PC-3 (cell line): ENCODE data around the gene AKAP13. TPM values are rescaled to one million over a fixed set of nuclear protein-coding genes. Genes with fewer than 3 reads are reported as not detected.

Experiments
- ATAC-seq: fragments of 200-7000 bp; cut with Tn5 transposase; 2 replicates; pipeline ENCODE4 v1.9.1; 2020; ENCODE audit warnings: mild to moderate bottlenecking, moderate library complexity
- BruUV-seq: library from RNA; stranded (reverse); fragments of 400-500 nt; replicated peaks from 2 replicates; lab custom pipeline; 2021; lab: Mats Ljungman, UMichigan
- CTCF ChIA-PET: fragments of 300-600 bp; sonication (Branson Sonifier 250); formaldehyde crosslinking; loops from one replicate; lab custom pipeline; 2022; ENCODE audit warnings: antibody characterized with exemption; lab: Charles Lee
- POLR2A ChIA-PET: fragments of 300-600 bp; sonication (Branson Sonifier 250); formaldehyde crosslinking; loops from one replicate; lab custom pipeline; 2022; ENCODE audit warnings: antibody characterized with exemption; ENCODE audit not compliant: unreplicated experiment; lab: Charles Lee
- DNase-seq: peaks from one replicate; pipeline ENCODE4 v3.0.0-alpha.2; 2015
- H2AFZ ChIP-seq: fragments of 300-600 bp; sonication (generic); 2 replicates; pipeline ENCODE4 v1.6.0; 2016; ENCODE audit warnings: antibody characterized with exemption, low read length
- H3F3A ChIP-seq: fragments of 300-600 bp; sonication (generic); one replicate; pipeline ENCODE4 v1.6.0; 2017; ENCODE audit warnings: antibody characterized with exemption, low read length, control low read depth, mild to moderate bottlenecking; ENCODE audit not compliant: unreplicated experiment
- H3K27ac ChIP-seq: fragments of 300-600 bp; sonication (generic); 2 replicates; pipeline ENCODE4 v1.5.1; 2016; ENCODE audit warnings: mild to moderate bottlenecking, low read length
- H3K27me3 ChIP-seq: fragments of 300-600 bp; sonication (generic); 2 replicates; pipeline ENCODE4 v1.6.1; 2016; ENCODE audit warnings: low read length, mixed read lengths
- H3K36me3 ChIP-seq: fragments of 300-600 bp; sonication (generic); 2 replicates; pipeline ENCODE4 v1.6.1; 2016; ENCODE audit warnings: low read depth, mixed run types, low read length, mixed read lengths
- H3K4me1 ChIP-seq: fragments of 300-600 bp; sonication (generic); 2 replicates; pipeline ENCODE4 v1.5.1; 2016; ENCODE audit warnings: low read length; ENCODE audit not compliant: insufficient read depth
- H3K4me2 ChIP-seq: fragments of 300-600 bp; sonication (generic); 2 replicates; pipeline ENCODE4 v1.6.0; 2016; ENCODE audit warnings: low read length
- H3K4me3 ChIP-seq: fragments of 300-600 bp; sonication (generic); 2 replicates; pipeline ENCODE4 v1.5.1; 2016; ENCODE audit warnings: mild to moderate bottlenecking, low read length, mixed read lengths
- H3K79me2 ChIP-seq: fragments of 300-600 bp; sonication (generic); 2 replicates; pipeline ENCODE4 v1.6.1; 2017; ENCODE audit warnings: low read length, mixed read lengths
- H3K9ac ChIP-seq: fragments of 300-600 bp; sonication (generic); 2 replicates; pipeline ENCODE4 v1.6.0; 2016; ENCODE audit warnings: mild to moderate bottlenecking, low read length
- H3K9me2 ChIP-seq: fragments of 300-600 bp; sonication (generic); replicated peaks from 2 replicates; pipeline ENCODE4 v1.6.1; 2016; ENCODE audit warnings: mixed run types, low read length, mixed read lengths
- H3K9me3 ChIP-seq: fragments of 300-600 bp; sonication (generic); 2 replicates; pipeline ENCODE4 v1.6.1; 2016; ENCODE audit warnings: low read length, mixed read lengths
- H4K20me1 ChIP-seq: fragments of 300-600 bp; sonication (generic); 2 replicates; pipeline ENCODE4 v1.6.1; 2016; ENCODE audit warnings: low read length, mixed read lengths
- CTCF ChIP-seq: fragments of 300-600 bp; sonication (generic); conservative IDR thresholded peaks from 2 replicates; pipeline ENCODE4 v1.5.1; 2017; ENCODE audit warnings: antibody characterized with exemption, low read depth, mild to moderate bottlenecking, low read length
- EZH2 ChIP-seq: fragments of 300-600 bp; sonication (generic); IDR thresholded peaks from one replicate; pipeline ENCODE4 v1.6.1; 2017; ENCODE audit warnings: antibody characterized with exemption, mild to moderate bottlenecking, low read length; ENCODE audit not compliant: unreplicated experiment
- EZH2phosphoT487 ChIP-seq: fragments of 300-600 bp; sonication (generic); IDR thresholded peaks from 2 replicates; pipeline ENCODE4 v1.6.1; 2018; ENCODE audit warnings: mild to moderate bottlenecking, antibody characterized with exemption, low read length, borderline replicate concordance
- intact Hi-C: fragments of 100-400 bp; cut with micrococcal nuclease; formaldehyde crosslinking; loops from 2 replicates; pipeline ENCODE4 v1.9.0; 2023
- total RNA-seq: library from RNA; depleted of rRNA; stranded (reverse); fragments of >200 nt; gene quantifications from 2 replicates; pipeline ENCODE4 v1.2.3, GENCODE V29; 2014

Gene AKAP13
- total RNA-seq, 1 experiment from 2014 or later = 36.8 TPM

DNA sequence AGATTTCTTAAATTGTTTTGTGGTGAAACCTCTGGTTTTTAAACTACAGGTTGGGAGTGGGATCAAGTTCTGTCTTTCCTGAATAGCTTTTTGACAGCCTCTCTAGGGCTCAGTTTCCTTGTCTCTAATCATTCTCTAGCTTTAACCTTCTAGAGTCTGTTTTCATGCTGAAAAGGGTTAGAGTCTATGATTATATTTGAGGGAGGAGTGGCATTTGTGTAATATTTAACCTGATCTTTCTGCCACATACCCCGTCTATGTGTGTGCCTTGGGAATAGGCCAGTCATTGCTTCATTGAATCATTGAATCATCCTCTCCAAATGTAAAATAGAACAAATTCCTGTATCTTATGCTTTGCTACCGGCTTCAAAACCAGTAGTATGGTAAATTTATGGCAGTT, 209.4 kb downstream of the AKAP13 start:
- intact Hi-C loops = loop anchor here (2.0 to 10.0 kb wide), 4 partner anchors 48 to 175 kb away; no protein-coding TSS in a partner anchor
- H3K36me3 ChIP-seq = 0 out of 2 replicates have a peak, but pooled peaks cover 4% of the 10 kb centered on the region
- H3K9me3 ChIP-seq = no peaks in the 10 kb centered on the region
- no peaks in the 10 kb centered on the region for H3K27me3 ChIP-seq
- peaks cover 8% of the 10 kb centered on the region for H3F3A ChIP-seq
- peak overlapping the region; percentile 96 for H3K27ac ChIP-seq
- no peaks in the 10 kb centered on the region for H4K20me1 ChIP-seq
- POLR2A ChIA-PET = no interaction called here
- peak overlapping the region; percentile 78 for H3K9ac ChIP-seq
- H3K9me2 ChIP-seq = no peaks in the 10 kb centered on the region
- DNase-seq (peak; percentile 80), ATAC-seq (peak; percentile 20)
- CTCF ChIA-PET = no interaction called here
- peak overlapping the region; percentile 63 for H3K4me2 ChIP-seq
- BruUV-seq = no TSS peak
- TF ChIP-seq EZH2 (no peak), EZH2phosphoT487 (no peak), CTCF (no peak)
- peaks cover 71% of the 10 kb centered on the region for H3K4me1 ChIP-seq
- H3K4me3 ChIP-seq = peak overlapping the region; percentile 41
- no peak overlapping the region for H2AFZ ChIP-seq
- peaks cover 82% of the 10 kb centered on the region for H3K79me2 ChIP-seq

DNA sequence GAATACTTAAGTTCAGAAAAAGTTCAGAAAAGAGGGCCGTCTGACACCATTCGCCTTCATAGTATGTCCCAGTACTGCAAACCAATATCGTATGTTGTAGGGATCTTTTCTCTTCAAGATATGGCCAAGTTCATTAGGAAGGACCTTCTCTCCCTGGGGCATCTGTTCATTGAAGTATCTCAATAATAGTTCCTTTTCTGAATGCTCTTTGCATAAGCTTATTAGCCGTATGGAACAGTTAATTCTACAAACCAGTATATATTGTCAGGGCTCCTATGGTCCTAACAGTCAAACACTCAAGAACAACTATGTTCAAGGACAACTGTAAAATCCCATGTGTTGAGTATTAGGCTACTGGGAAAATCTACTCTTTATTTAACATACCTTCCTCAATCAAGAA, 211.2 kb downstream of the AKAP13 start:
- H3K27me3 ChIP-seq = no peaks in the 10 kb centered on the region
- peaks cover 8% of the 10 kb centered on the region for H3F3A ChIP-seq
- ChIA-PET CTCF (no interaction called here), POLR2A (interaction anchor here (0.5 kb wide), 1 partner anchor 9 kb away, joined by 4 read pairs; no protein-coding TSS in a partner anchor)
- ATAC-seq (no peak), DNase-seq (no peak)
- H3K4me1 ChIP-seq = peaks cover 74% of the 10 kb centered on the region
- no peak overlapping the region for H3K4me3 ChIP-seq
- no TSS peak for BruUV-seq
- H3K36me3 ChIP-seq = 0 out of 2 replicates have a peak, but pooled peaks cover 4% of the 10 kb centered on the region
- intact Hi-C loops = loop anchor here (5.0 kb wide), 1 partner anchor 49 kb away; no protein-coding TSS in a partner anchor
- peaks cover 76% of the 10 kb centered on the region for H3K79me2 ChIP-seq
- peak overlapping the region; percentile 96 for H3K27ac ChIP-seq
- H3K9me3 ChIP-seq = no peaks in the 10 kb centered on the region
- no peak for TF ChIP-seq EZH2phosphoT487
- TF ChIP-seq EZH2 = no peak
- no peak for TF ChIP-seq CTCF
- peak overlapping the region; percentile 47 for H3K9ac ChIP-seq
- peaks cover 3% of the 10 kb centered on the region; the same call in 1 of the 2 replicates for H4K20me1 ChIP-seq
- no peaks in the 10 kb centered on the region for H3K9me2 ChIP-seq
- H3K4me2 ChIP-seq = peak overlapping the region; percentile 33
- no peak overlapping the region for H2AFZ ChIP-seq

DNA sequence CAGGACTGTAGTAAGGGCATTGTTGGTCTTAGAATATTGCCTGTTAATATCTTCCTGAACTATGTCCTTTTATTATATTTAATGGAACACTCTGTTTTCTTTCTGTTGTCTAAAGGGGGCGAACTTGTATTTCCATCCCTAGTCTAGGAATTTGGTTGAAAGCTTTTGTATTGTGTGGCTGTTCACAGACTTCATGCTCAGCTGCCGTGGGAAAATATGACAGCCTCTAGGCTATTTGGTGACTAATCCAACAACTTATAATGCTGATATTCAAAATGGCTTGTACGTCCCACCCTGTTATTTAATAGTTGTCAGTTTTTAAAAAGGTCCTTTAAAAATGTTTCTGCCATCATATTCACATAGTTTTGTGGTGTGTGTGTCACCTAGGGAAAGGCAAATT, 211.7 kb downstream of the AKAP13 start:
- DNase-seq (peak; percentile 96), ATAC-seq (peak; percentile 66)
- POLR2A ChIA-PET = no interaction called here
- H3K27me3 ChIP-seq = no peaks in the 10 kb centered on the region
- H3K9ac ChIP-seq = peak overlapping the region; percentile 62
- 0 out of 2 replicates have a peak, but pooled peaks cover 2% of the 10 kb centered on the region for H3K36me3 ChIP-seq
- peaks cover 74% of the 10 kb centered on the region for H3K79me2 ChIP-seq
- CTCF ChIA-PET = no interaction called here
- peaks cover 3% of the 10 kb centered on the region; the same call in 1 of the 2 replicates for H4K20me1 ChIP-seq
- intact Hi-C loops = loop anchor here (5.0 kb wide), 1 partner anchor 50 kb away; no protein-coding TSS in a partner anchor
- peak overlapping the region; percentile 96 for H3K27ac ChIP-seq
- H3K4me3 ChIP-seq = no peak overlapping the region
- peaks cover 8% of the 10 kb centered on the region for H3F3A ChIP-seq
- BruUV-seq = no TSS peak
- peak overlapping the region; percentile 65 for H3K4me2 ChIP-seq
- TF ChIP-seq EZH2 (no peak), CTCF (peak; percentile 71)
- H3K9me2 ChIP-seq = no peaks in the 10 kb centered on the region
- H3K9me3 ChIP-seq = no peaks in the 10 kb centered on the region
- H2AFZ ChIP-seq = no peak overlapping the region
- H3K4me1 ChIP-seq = peaks cover 69% of the 10 kb centered on the region
